ENCODE data around the gene DIS3.

Gene DIS3

GRCh38 chr13:72774019-72774418 lies 7.7 kb downstream of the DIS3 start:
- Histone ChIP-seq H3K27me3 (ENCODE audit: insufficient read depth, poor library complexity, severe bottlenecking) (no peaks in the 10 kb centered on the region), H3K27ac (replicated peaks) (no peak overlapping the region), H3K4me3 (replicated peaks; ENCODE audit: insufficient read depth, low read length) (no peak overlapping the region)
- no peak for DNase-seq (ENCODE audit: low read depth in 1 of 2, low spot score in 1 of 2)
- TF ChIP-seq CTCF (IDR thresholded peaks at IDR 0.05; ENCODE audit: insufficient read depth, low read length) (no peak), REST (IDR thresholded peaks at IDR 0.05; ENCODE audit: insufficient replicate concordance, low read depth) (no peak), GABPA (IDR thresholded peaks at IDR 0.05; ENCODE audit: low read depth) (no peak), SPI1 (IDR thresholded peaks at IDR 0.05; ENCODE audit: borderline replicate concordance, low read depth) (no peak), POLR2AphosphoS5 (IDR thresholded peaks at IDR 0.05; ENCODE audit: low read depth) (no peak)

GRCh38 chr13:72763411-72763810 lies 18.3 kb downstream of the DIS3 start:
- H3K4me3 ChIP-seq (replicated peaks; ENCODE audit: insufficient read depth, low read length): no peak overlapping the region
- DNase-seq (ENCODE audit: low read depth in 1 of 2, low spot score in 1 of 2): no peak
- H3K27me3 ChIP-seq (ENCODE audit: insufficient read depth, poor library complexity, severe bottlenecking): no peaks in the 10 kb centered on the region
- no peak overlapping the region for H3K27ac ChIP-seq (replicated peaks)
- TF ChIP-seq SPI1 (IDR thresholded peaks at IDR 0.05; ENCODE audit: borderline replicate concordance, low read depth) (no peak), POLR2AphosphoS5 (IDR thresholded peaks at IDR 0.05; ENCODE audit: low read depth) (no peak), CTCF (IDR thresholded peaks at IDR 0.05; ENCODE audit: insufficient read depth, low read length) (no peak), GABPA (IDR thresholded peaks at IDR 0.05; ENCODE audit: low read depth) (no peak), REST (IDR thresholded peaks at IDR 0.05; ENCODE audit: insufficient replicate concordance, low read depth) (no peak)

GRCh38 chr13:72760189-72760588 lies 21.5 kb downstream of the DIS3 start:
- Histone ChIP-seq H3K27ac (replicated peaks) (no peak overlapping the region), H3K4me3 (replicated peaks; ENCODE audit: insufficient read depth, low read length) (no peak overlapping the region), H3K27me3 (ENCODE audit: insufficient read depth, poor library complexity, severe bottlenecking) (no peaks in the 10 kb centered on the region)
- TF ChIP-seq CTCF (IDR thresholded peaks at IDR 0.05; ENCODE audit: insufficient read depth, low read length) (no peak), REST (IDR thresholded peaks at IDR 0.05; ENCODE audit: insufficient replicate concordance, low read depth) (no peak), SPI1 (IDR thresholded peaks at IDR 0.05; ENCODE audit: borderline replicate concordance, low read depth) (no peak), POLR2AphosphoS5 (IDR thresholded peaks at IDR 0.05; ENCODE audit: low read depth) (no peak), GABPA (IDR thresholded peaks at IDR 0.05; ENCODE audit: low read depth) (no peak)
- DNase-seq (ENCODE audit: low read depth in 1 of 2, low spot score in 1 of 2): no peak

All from HL-60 (cell line).